AG04450 (cell line): ENCODE results near the gene AP3S1. TPM values are rescaled to one million over a fixed set of nuclear protein-coding genes. Genes with fewer than 3 reads are reported as not detected.

ENCODE experiments used
- CTCF ChIA-PET: fragments of 300-600, 350-600 bp; formaldehyde crosslinking; extraction: SDS; loops from one replicate; lab custom pipeline; 2022; ENCODE audit warnings: antibody characterized with exemption, inconsistent platforms; lab: Charles Lee
- POLR2A ChIA-PET: fragments of 350-600 bp; formaldehyde crosslinking; extraction: SDS; loops from one replicate; lab custom pipeline; 2021; ENCODE audit warnings: antibody characterized with exemption, inconsistent platforms; lab: Yijun Ruan, JAX
- DNase-seq: peaks from one replicate; pipeline ENCODE4 v3.0.0-alpha.2; 2011; ENCODE audit warnings: low read depth, low spot score
- H3K27ac ChIP-seq: one replicate; pipeline ENCODE4 v1.5.1; 2012; ENCODE audit warnings: low read depth, low read length, control low read depth
- H3K27me3 ChIP-seq: one replicate; pipeline ENCODE4 v1.6.0; 2012; ENCODE audit warnings: low read length; ENCODE audit not compliant: control insufficient read depth, insufficient read depth
- H3K4me3 ChIP-seq: 2 replicates; pipeline ENCODE4 v1.5.1; 2011; ENCODE audit warnings: mild to moderate bottlenecking, low read depth, low read length, control low read depth
- H3K9me3 ChIP-seq: 2 replicates; pipeline ENCODE4 v1.5.1; 2012; ENCODE audit warnings: low read length; ENCODE audit not compliant: control insufficient read depth, insufficient read depth
- polyA plus RNA-seq: library from polyadenylated mRNA; depleted of rRNA; stranded (reverse); fragments of >200 nt; gene quantifications from 2 replicates; pipeline ENCODE4 v1.2.3, GENCODE V29; 2011
- TF ChIP-seq, protein P1 (sequence below): IDR thresholded peaks from 2 replicates; pipeline ENCODE4 v1.5.1; 2011; ENCODE audit warnings: low read depth, low read length, control low read depth, inconsistent platforms

AP3S1 gene
- polyA plus RNA-seq, 1 experiment = 171 TPM

DNA sequence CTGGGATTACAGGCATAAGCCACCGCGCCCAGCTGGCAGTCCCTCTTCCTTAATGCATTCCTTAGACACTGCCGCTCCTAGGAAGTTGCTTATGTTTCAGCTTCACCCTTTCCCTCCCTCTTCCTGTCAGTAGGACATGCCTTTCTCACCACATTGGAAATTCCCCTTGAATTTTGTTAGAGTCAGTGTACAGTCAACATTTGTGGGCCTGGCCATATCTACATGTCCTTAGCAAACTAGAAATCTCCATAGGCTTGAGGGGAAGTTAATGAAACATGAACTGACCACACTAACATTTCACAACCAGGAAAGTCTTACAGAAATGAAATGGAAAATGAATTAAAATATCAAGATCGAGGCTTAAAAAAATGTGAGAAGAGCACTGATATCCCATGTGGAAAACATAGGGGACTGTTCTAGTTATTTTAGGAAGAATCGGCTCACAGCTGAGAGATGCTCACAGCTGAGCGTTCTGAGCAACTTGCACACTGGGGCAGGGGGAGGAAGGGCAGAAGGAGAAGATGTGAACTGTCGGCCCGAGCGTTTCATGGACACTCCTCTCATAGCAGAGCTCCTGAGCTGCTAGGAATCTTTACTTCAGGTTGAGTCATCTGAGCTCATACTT, 99.4 kb downstream of the AP3S1 start:
- CTCF ChIA-PET = interaction anchor here (0.9 kb wide), 1 partner anchor 12 kb away, joined by 3 read pairs; no protein-coding TSS in a partner anchor

DNA sequence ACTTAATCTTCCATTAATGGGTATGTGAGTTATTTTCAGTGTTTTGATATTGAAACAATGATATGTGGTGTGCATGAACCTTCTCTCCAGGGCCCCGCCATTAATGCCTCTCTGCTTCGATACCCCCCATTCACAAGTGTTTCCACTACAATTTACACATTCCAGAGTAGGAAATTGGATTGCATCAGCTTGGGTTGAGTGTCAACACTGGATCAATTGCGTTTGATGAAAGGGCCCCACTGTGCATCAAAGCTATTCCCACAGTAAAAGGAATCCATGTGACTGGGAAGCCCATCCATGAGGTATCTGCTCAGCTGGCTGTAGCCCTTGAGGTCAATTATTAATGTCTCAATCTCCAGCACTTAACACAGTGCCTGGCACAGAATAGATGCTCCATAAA, 102.8 kb downstream of the AP3S1 start:
- POLR2A ChIA-PET = no interaction called here
- CTCF ChIA-PET = interaction anchor here (0.6 kb wide), 2 partner anchors 115 to 120 kb away, joined by 3 to 4 read pairs; no protein-coding TSS in a partner anchor
- Histone ChIP-seq H3K9me3 (no peaks in the 10 kb centered on the region), H3K27ac (no peak overlapping the region), H3K4me3 (no peak overlapping the region), H3K27me3 (no peaks in the 10 kb centered on the region)
- TF ChIP-seq, protein P1, sequence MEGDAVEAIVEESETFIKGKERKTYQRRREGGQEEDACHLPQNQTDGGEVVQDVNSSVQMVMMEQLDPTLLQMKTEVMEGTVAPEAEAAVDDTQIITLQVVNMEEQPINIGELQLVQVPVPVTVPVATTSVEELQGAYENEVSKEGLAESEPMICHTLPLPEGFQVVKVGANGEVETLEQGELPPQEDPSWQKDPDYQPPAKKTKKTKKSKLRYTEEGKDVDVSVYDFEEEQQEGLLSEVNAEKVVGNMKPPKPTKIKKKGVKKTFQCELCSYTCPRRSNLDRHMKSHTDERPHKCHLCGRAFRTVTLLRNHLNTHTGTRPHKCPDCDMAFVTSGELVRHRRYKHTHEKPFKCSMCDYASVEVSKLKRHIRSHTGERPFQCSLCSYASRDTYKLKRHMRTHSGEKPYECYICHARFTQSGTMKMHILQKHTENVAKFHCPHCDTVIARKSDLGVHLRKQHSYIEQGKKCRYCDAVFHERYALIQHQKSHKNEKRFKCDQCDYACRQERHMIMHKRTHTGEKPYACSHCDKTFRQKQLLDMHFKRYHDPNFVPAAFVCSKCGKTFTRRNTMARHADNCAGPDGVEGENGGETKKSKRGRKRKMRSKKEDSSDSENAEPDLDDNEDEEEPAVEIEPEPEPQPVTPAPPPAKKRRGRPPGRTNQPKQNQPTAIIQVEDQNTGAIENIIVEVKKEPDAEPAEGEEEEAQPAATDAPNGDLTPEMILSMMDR = no peak
- DNase-seq = no peak

More for the DNA sequence above, 99.4 kb downstream of the AP3S1 start:
- TF ChIP-seq, protein P1 = no peak
- Histone ChIP-seq H3K4me3 (no peak overlapping the region), H3K27me3 (no peaks in the 10 kb centered on the region), H3K9me3 (no peaks in the 10 kb centered on the region), H3K27ac (peak overlapping the region; percentile 84)
- POLR2A ChIA-PET = interaction anchor here (0.6 kb wide), 1 partner anchor 21 kb away, joined by 4 read pairs; no protein-coding TSS in a partner anchor
- peak; percentile 92 for DNase-seq

DNA sequence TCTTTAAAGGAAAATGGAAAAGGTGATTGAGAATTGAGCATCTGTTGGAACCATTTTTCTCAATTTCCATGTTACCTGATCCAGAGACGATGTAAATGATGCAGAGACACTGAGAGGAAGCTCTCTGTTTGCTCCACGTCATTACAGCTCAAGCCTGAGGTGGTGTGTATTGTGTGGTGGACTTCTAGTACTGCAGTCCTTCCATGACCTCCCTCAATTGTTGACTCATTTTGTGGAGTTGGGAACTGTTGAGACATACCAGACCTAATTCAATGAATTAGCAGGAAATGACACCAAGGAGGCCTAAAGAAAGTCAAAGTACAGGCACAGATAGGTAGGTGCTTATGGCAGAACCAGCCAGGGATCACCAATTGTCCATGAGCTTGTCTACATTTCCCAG, 104.9 kb downstream of the AP3S1 start:
- POLR2A ChIA-PET = no interaction called here
- no peak overlapping the region for H3K27ac ChIP-seq
- CTCF ChIA-PET = interaction anchor here (1.5 to 1.6 kb wide), 2 partner anchors 38 to 43 kb away, joined by 3 to 4 read pairs; no protein-coding TSS in a partner anchor
- no peak overlapping the region for H3K4me3 ChIP-seq
- H3K9me3 ChIP-seq = no peaks in the 10 kb centered on the region
- no peak for DNase-seq
- H3K27me3 ChIP-seq = no peaks in the 10 kb centered on the region
- TF ChIP-seq, protein P1 = no peak

DNA sequence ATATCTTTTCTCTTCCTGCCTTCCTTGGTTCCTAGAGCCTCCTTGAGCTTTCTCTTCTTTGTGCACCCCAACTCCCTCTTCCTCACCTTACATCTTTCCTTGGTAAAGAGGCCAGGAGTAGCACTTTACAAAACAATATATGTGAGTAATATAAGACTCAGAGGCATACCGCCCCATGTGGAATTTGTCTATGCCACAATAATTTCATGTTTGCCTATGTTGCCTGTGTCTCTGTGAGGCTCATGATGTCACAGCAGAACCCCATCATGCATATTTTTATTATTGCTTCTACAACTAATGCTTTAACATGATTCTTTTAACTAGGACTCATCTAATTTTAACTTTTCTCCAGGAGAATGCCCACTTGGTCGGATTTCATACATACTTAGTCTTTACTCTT, 105.5 kb downstream of the AP3S1 start:
- no peaks in the 10 kb centered on the region for H3K9me3 ChIP-seq
- ChIA-PET POLR2A (no interaction called here), CTCF (interaction anchor here (1.0 to 1.6 kb wide), 3 partner anchors 9 to 42 kb away, joined by 3 to 4 read pairs (median 3); no protein-coding TSS in a partner anchor)
- no peak overlapping the region for H3K27ac ChIP-seq
- TF ChIP-seq, protein P1 = no peak
- no peaks in the 10 kb centered on the region for H3K27me3 ChIP-seq
- no peak for DNase-seq
- no peak overlapping the region for H3K4me3 ChIP-seq

DNA sequence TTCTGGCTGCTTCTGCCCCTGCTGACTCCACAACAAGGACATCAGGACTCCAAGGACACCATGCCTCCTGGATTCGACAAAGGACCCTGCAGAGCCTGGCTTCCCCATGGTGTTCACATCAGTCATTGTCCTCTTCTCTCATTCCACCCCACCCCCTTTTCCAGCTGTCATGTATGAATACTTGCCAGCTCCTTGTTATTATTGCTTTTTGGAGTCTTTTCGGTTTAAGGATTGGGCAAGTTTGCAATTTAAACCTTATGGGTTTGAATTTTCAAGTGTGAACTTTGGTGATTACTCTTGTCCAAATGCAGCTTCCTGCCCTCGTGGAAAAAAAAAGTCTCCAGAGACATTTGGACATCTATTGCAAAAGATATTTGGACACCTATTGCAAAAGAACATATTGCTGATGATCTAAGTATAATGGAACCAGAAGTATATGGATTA, 106.4 kb downstream of the AP3S1 start:
- ChIA-PET POLR2A (interaction anchor here (1.2 kb wide), 1 partner anchor 31 kb away, joined by 6 read pairs; no protein-coding TSS in a partner anchor), CTCF (interaction anchor here (0.6 to 1.6 kb wide), 3 partner anchors 9 to 347 kb away, joined by 3 to 4 read pairs (median 3); no protein-coding TSS in a partner anchor)
- H3K9me3 ChIP-seq = no peaks in the 10 kb centered on the region
- no peak overlapping the region for H3K27ac ChIP-seq
- DNase-seq = no peak
- no peaks in the 10 kb centered on the region for H3K27me3 ChIP-seq
- H3K4me3 ChIP-seq = no peak overlapping the region
- TF ChIP-seq, protein P1 = no peak
